CD14-positive monocyte (primary cell): ENCODE results near the gene GLI1. TPM values are rescaled to one million over a fixed set of nuclear protein-coding genes. Genes with fewer than 3 reads are reported as not detected.
"Not testable (repeated sequence)": the region's sequence is repeated elsewhere in the genome, so short reads cannot be mapped to it uniquely, and the experiment has no call there.

Source experiments
- DNase-seq, 3 donors: peaks; one replicate each; pipeline ENCODE4 v3.0.0-alpha.2; 2011 to 2022
- H2AFZ ChIP-seq: 2 replicates; pipeline ENCODE4 v1.6.0; 2012; ENCODE audit warnings: mild to moderate bottlenecking, low read depth, low read length, inconsistent platforms; ENCODE audit not compliant: insufficient read depth, poor library complexity, severe bottlenecking
- H3K27ac ChIP-seq, 2 donors: 1 replicate in 1 of 2; 2 replicates in 1 of 2; pipeline ENCODE4 v1.5.1; 2012 to 2013; ENCODE audit warnings: low read length in 2 of 2, control low read depth in 1 of 2, inconsistent platforms in 1 of 2, low read depth in 1 of 2, mild to moderate bottlenecking in 1 of 2
- H3K27me3 ChIP-seq, 2 donors: one replicate each; pipeline versions ENCODE4 v1.6.0 to v1.6.1; 2011 to 2013; ENCODE audit warnings: low read length in 2 of 2; ENCODE audit not compliant: control insufficient read depth in 2 of 2, insufficient read depth in 2 of 2
- H3K36me3 ChIP-seq, 2 donors: replicated peaks in 1 of 2; 1 replicate in 1 of 2; 2 replicates in 1 of 2; pipeline versions ENCODE4 v1.5.1 to v1.6.1; 2012 to 2013; ENCODE audit warnings: low read length in 2 of 2, control low read depth in 1 of 2, inconsistent platforms in 1 of 2, mild to moderate bottlenecking in 1 of 2; ENCODE audit not compliant: insufficient read depth in 2 of 2, control insufficient read depth in 1 of 2
- H3K4me1 ChIP-seq, 2 donors: 1 replicate in 1 of 2; 2 replicates in 1 of 2; pipeline versions ENCODE4 v1.5.1 to v1.6.1; 2012 to 2013; ENCODE audit warnings: low read length in 2 of 2, control low read depth in 1 of 2, inconsistent platforms in 1 of 2, mild to moderate bottlenecking in 1 of 2, moderate library complexity in 1 of 2; ENCODE audit not compliant: insufficient read depth in 2 of 2, control insufficient read depth in 1 of 2
- H3K4me2 ChIP-seq: replicated peaks from 2 replicates; pipeline ENCODE3; 2012; ENCODE audit warnings: low read length, moderate library complexity, mild to moderate bottlenecking; ENCODE audit not compliant: poor library complexity, severe bottlenecking; ENCODE audit errors: extremely low read depth
- H3K4me3 ChIP-seq, 3 experiments: fragments of 200-600 bp in 1 of 3; sonication (generic) in 1 of 3; replicated peaks in 1 of 3; 1 replicate in 2 of 3; 2 replicates in 1 of 3; pipeline ENCODE4 v1.5.1; 2011 to 2013; ENCODE audit warnings: low read length in 3 of 3, mild to moderate bottlenecking in 3 of 3, control low read depth in 2 of 3, low read depth in 2 of 3, inconsistent platforms in 1 of 3, moderate library complexity in 1 of 3
- H3K79me2 ChIP-seq: 2 replicates; pipeline ENCODE4 v1.6.0; 2012; ENCODE audit warnings: mild to moderate bottlenecking, control low read depth, inconsistent platforms, low read length, moderate library complexity; ENCODE audit not compliant: insufficient read depth
- H3K9ac ChIP-seq: 2 replicates; pipeline ENCODE4 v1.6.0; 2017; ENCODE audit warnings: low read length, mild to moderate bottlenecking; ENCODE audit not compliant: insufficient read depth, poor library complexity, severe bottlenecking
- H3K9me3 ChIP-seq, 2 donors: replicated peaks in 1 of 2; 1 replicate in 1 of 2; 2 replicates in 1 of 2; pipeline versions ENCODE4 v1.5.1 to v1.6.1; 2012 to 2013; ENCODE audit warnings: low read length in 2 of 2, control low read depth in 1 of 2; ENCODE audit not compliant: control insufficient read depth in 1 of 2, insufficient read depth in 1 of 2
- H4K20me1 ChIP-seq: 2 replicates; pipeline ENCODE4 v1.6.0; 2012; ENCODE audit warnings: mild to moderate bottlenecking, low read length, control low read depth, moderate library complexity; ENCODE audit not compliant: insufficient read depth
- H3K27ac Mint-ChIP-seq, 7 donors: one replicate each; pipeline ENCODE4 v1.8.0; 2020; ENCODE audit warnings: mild to moderate bottlenecking in 7 of 7, mixed read lengths in 7 of 7, moderate library complexity in 6 of 7, inconsistent platforms in 2 of 7
- H3K27me3 Mint-ChIP-seq, 3 donors: one replicate each; pipeline ENCODE4 v1.8.0; 2021 to 2022; ENCODE audit warnings: low read depth in 3 of 3, mild to moderate bottlenecking in 3 of 3, mixed read lengths in 3 of 3, moderate library complexity in 3 of 3, inconsistent platforms in 1 of 3
- H3K36me3 Mint-ChIP-seq, 2 donors: one replicate each; pipeline ENCODE4 v1.8.0; 2020; ENCODE audit warnings: mixed read lengths in 2 of 2, inconsistent platforms in 1 of 2, mild to moderate bottlenecking in 1 of 2
- H3K4me1 Mint-ChIP-seq: one replicate; pipeline ENCODE4 v1.8.0; 2020; ENCODE audit warnings: mild to moderate bottlenecking, mixed read lengths
- H3K4me3 Mint-ChIP-seq, 2 donors: one replicate each; pipeline ENCODE4 v1.8.0; 2020; ENCODE audit warnings: mild to moderate bottlenecking in 2 of 2, mixed read lengths in 2 of 2, moderate library complexity in 1 of 2
- H3K9me3 Mint-ChIP-seq, 7 donors: one replicate each; pipeline ENCODE4 v1.8.0; 2020 to 2022; ENCODE audit warnings: mixed read lengths in 7 of 7, mild to moderate bottlenecking in 6 of 7, moderate library complexity in 6 of 7, inconsistent platforms in 2 of 7
- WGBS: methylation state at CpG from one replicate; pipeline ENCODE4 v1.1.5; 2013; ENCODE audit warnings: missing lambda C conversion rate; ENCODE audit not compliant: insufficient coverage; 5-methylcytosine and 5-hydroxymethylcytosine counted together
- intact Hi-C, 2 donors: fragments of 100-400 bp; cut with micrococcal nuclease; formaldehyde crosslinking; loops; one replicate each; pipeline versions ENCODE4 v1.15.0 to v1.15.1; 2023
- polyA plus RNA-seq, 3 donors: library from polyadenylated mRNA; depleted of rRNA in 1 of 3; unstranded in 2 of 3; stranded (reverse) in 1 of 3; fragments of 300-500 nt in 2 of 3; fragments of >200 nt in 1 of 3; fragmentation: Illumina TruSeq in 2 of 3; gene quantifications; 1 replicate in 2 of 3; 2 replicates in 1 of 3; pipeline ENCODE4 v1.2.3, GENCODE V29; 2012 to 2021
- TF ChIP-seq, protein P1 (sequence below): fragments of 200-600 bp; IDR thresholded peaks from one replicate; pipeline ENCODE4 v1.8.0; 2022; ENCODE audit warnings: antibody characterized with exemption, mild to moderate bottlenecking

GLI1 gene
- polyA plus RNA-seq, 3 donors, result 0.05 TPM; not detected in 2

DNA sequence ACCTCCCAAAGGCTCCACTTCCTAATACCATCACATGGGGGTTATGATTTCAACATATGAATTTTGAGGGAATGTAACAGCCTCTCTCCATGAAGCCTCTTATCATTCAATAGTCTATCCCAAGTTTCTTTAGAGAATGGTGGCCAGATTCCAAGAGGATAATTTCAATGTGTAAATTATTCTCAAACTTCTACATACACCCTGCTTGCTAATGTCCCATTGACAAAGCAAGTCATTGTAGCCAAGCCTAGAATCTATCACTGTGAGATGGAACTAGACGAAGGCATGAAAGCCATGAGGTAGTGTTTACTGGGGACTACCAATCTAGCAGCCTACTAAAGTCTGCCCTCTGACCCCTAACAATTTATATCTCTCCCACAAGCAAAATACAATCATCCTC, 21.2 kb upstream of the GLI1 start:
- H3K36me3 ChIP-seq, result no peaks in the 10 kb centered on the region

DNA sequence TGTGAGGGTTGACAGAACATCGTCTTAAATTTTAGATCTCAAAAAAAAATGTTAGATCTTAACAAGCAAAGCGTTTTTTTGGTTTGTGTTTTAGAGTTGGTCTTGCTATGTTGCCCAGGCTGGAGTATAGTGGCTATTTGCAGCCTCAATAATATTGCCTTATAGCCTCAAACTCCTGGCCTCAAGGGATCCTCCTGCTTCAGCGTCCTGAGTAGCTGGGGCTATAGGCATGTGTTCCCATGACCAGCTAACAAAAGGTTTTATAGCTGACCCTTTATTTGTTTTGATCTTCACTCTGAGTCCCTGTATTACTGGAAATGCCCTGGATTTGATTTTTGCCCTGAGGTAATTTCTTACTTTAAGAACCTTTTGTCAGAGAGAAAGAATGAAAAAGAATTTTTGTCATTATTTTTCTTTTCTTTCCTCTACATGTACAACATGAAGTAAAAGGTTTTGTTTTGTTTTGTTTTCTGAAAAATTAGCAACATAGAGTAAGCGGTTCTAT, 19.8 kb upstream of the GLI1 start:
- Histone ChIP-seq H3K4me1 (no peaks in the 10 kb centered on the region), H3K4me3 (no peak overlapping the region), H2AFZ (no peak overlapping the region), H3K9me3 (peaks cover 6 to 7% of the 10 kb centered on the region in 2 donors), H3K79me2 (no peaks in the 10 kb centered on the region), H3K9ac (no peak overlapping the region), H3K27me3 (no peaks in the 10 kb centered on the region), H3K27ac (no peak overlapping the region), H4K20me1 (no peaks in the 10 kb centered on the region), H3K4me2 (no peak overlapping the region), H3K36me3 (no peaks in the 10 kb centered on the region)
- Mint-ChIP-seq H3K4me1 (peaks cover 11% of the 10 kb centered on the region), H3K9me3 (peaks cover 2 to 21% (median 14%) of the 10 kb centered on the region in 7 donors), H3K4me3 (no peak overlapping the region), H3K27ac (no peak overlapping the region), H3K27me3 (peaks cover 0 to 1% (median 0%) of the 10 kb centered on the region in 3 donors), H3K36me3 (no peaks in the 10 kb centered on the region)
- DNase-seq, result no peak
- intact Hi-C loops, result no loop called here
- TF ChIP-seq, protein P1, sequence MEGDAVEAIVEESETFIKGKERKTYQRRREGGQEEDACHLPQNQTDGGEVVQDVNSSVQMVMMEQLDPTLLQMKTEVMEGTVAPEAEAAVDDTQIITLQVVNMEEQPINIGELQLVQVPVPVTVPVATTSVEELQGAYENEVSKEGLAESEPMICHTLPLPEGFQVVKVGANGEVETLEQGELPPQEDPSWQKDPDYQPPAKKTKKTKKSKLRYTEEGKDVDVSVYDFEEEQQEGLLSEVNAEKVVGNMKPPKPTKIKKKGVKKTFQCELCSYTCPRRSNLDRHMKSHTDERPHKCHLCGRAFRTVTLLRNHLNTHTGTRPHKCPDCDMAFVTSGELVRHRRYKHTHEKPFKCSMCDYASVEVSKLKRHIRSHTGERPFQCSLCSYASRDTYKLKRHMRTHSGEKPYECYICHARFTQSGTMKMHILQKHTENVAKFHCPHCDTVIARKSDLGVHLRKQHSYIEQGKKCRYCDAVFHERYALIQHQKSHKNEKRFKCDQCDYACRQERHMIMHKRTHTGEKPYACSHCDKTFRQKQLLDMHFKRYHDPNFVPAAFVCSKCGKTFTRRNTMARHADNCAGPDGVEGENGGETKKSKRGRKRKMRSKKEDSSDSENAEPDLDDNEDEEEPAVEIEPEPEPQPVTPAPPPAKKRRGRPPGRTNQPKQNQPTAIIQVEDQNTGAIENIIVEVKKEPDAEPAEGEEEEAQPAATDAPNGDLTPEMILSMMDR, result no peak
- WGBS, result 100% methylated on average over 1 of the region's 4 CpGs

More for the DNA sequence above, 21.2 kb upstream of the GLI1 start:
- Histone ChIP-seq H3K79me2 (no peaks in the 10 kb centered on the region), H4K20me1 (no peaks in the 10 kb centered on the region), H3K9ac (no peak overlapping the region), H3K9me3 (peaks cover 6 to 7% of the 10 kb centered on the region in 2 donors), H3K4me2 (no peak overlapping the region), H3K4me3 (no peak overlapping the region), H3K4me1 (no peaks in the 10 kb centered on the region), H3K27ac (no peak overlapping the region), H2AFZ (no peak overlapping the region), H3K27me3 (no peaks in the 10 kb centered on the region)
- no CpG with 5 or more reads among the region's 1 CpG for WGBS
- intact Hi-C loops, result no loop called here
- peaks cover 11% of the 10 kb centered on the region for H3K4me1 Mint-ChIP-seq
- peaks cover 0 to 1% (median 0%) of the 10 kb centered on the region in 3 donors for H3K27me3 Mint-ChIP-seq
- H3K36me3 Mint-ChIP-seq, result no peaks in the 10 kb centered on the region
- peaks cover 2 to 21% (median 14%) of the 10 kb centered on the region in 7 donors for H3K9me3 Mint-ChIP-seq
- no peak overlapping the region for H3K4me3 Mint-ChIP-seq
- TF ChIP-seq, protein P1, result no peak
- DNase-seq, result no peak
- H3K27ac Mint-ChIP-seq, result no peak overlapping the region

DNA sequence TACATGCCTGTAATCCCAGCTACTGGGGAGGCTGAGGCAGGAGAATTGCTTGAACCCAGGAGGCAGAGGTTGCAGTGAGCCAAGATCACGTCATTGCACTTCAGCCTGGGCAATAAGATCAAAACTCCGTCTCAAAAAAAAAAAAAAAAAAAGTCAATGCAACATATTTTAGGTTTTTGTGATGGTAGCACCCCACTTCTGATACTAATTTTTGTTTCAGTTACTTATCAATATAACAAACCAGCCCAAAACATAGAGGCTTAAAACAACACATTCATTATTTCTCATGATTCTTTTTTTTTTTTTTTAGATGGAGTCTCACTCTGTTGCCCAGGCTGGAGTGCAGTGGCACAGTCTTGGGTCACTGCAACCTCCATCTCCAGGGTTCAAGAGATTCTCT, 18.2 kb upstream of the GLI1 start:
- H3K4me3 ChIP-seq, H4K20me1 ChIP-seq, H3K9me3 ChIP-seq, DNase-seq, intact Hi-C loops, H3K9ac ChIP-seq, H3K4me3 Mint-ChIP-seq, H3K27ac ChIP-seq, H3K36me3 Mint-ChIP-seq, H2AFZ ChIP-seq, H3K27ac Mint-ChIP-seq, H3K36me3 ChIP-seq, H3K4me1 ChIP-seq, H3K79me2 ChIP-seq, H3K27me3 Mint-ChIP-seq, H3K27me3 ChIP-seq, H3K4me1 Mint-ChIP-seq, H3K4me2 ChIP-seq: not testable (repeated sequence)
- WGBS, result no CpG with 5 or more reads among the region's 2 CpGs
- peaks cover 2 to 21% (median 14%) of the 10 kb centered on the region in 7 donors for H3K9me3 Mint-ChIP-seq
